Fibroblast of pulmonary artery (primary cell): ENCODE data around the gene SORL1-AS1.
A peak's percentile ranks its signal among the peaks of the same experiment; 100 is the strongest.

ENCODE experiments used
- DNase-seq: peaks from one replicate; pipeline ENCODE4 v3.0.0-alpha.2; 2010; ENCODE audit warnings: low read depth
- H3K4me3 ChIP-seq: replicated peaks from 2 replicates; pipeline ENCODE4 v1.5.1; 2011; ENCODE audit warnings: low read depth, mild to moderate bottlenecking, control low read depth, low read length, moderate library complexity
- TF ChIP-seq, protein P1 (sequence below): IDR thresholded peaks from 2 replicates; pipeline ENCODE4 v1.5.1; 2011; ENCODE audit warnings: mild to moderate bottlenecking, control low read depth, low read length, inconsistent platforms; ENCODE audit errors: missing control alignments

SORL1-AS1 gene

DNA sequence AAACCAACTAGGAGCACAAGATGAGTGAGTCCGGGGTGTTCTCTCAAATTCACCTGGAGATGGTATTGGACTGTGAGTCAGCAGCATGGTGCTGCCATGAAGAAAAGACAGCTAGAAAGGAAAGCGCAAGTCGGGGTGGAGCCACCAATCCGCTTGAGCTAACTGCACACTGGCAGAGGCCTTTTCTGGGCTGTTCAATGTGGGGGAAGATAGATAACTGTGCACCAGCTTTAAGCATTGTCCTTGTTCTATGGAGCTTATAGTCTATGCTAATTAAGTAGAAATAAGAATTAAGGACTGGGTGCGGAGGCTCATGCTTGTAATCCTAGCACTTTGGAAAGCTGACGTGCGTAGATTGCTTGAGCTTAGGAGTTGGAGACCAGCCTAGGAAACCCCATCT, 21.9 kb upstream of the SORL1-AS1 start:
- no peak for DNase-seq
- no peak overlapping the region for H3K4me3 ChIP-seq
- TF ChIP-seq, protein P1, sequence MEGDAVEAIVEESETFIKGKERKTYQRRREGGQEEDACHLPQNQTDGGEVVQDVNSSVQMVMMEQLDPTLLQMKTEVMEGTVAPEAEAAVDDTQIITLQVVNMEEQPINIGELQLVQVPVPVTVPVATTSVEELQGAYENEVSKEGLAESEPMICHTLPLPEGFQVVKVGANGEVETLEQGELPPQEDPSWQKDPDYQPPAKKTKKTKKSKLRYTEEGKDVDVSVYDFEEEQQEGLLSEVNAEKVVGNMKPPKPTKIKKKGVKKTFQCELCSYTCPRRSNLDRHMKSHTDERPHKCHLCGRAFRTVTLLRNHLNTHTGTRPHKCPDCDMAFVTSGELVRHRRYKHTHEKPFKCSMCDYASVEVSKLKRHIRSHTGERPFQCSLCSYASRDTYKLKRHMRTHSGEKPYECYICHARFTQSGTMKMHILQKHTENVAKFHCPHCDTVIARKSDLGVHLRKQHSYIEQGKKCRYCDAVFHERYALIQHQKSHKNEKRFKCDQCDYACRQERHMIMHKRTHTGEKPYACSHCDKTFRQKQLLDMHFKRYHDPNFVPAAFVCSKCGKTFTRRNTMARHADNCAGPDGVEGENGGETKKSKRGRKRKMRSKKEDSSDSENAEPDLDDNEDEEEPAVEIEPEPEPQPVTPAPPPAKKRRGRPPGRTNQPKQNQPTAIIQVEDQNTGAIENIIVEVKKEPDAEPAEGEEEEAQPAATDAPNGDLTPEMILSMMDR, result no peak

DNA sequence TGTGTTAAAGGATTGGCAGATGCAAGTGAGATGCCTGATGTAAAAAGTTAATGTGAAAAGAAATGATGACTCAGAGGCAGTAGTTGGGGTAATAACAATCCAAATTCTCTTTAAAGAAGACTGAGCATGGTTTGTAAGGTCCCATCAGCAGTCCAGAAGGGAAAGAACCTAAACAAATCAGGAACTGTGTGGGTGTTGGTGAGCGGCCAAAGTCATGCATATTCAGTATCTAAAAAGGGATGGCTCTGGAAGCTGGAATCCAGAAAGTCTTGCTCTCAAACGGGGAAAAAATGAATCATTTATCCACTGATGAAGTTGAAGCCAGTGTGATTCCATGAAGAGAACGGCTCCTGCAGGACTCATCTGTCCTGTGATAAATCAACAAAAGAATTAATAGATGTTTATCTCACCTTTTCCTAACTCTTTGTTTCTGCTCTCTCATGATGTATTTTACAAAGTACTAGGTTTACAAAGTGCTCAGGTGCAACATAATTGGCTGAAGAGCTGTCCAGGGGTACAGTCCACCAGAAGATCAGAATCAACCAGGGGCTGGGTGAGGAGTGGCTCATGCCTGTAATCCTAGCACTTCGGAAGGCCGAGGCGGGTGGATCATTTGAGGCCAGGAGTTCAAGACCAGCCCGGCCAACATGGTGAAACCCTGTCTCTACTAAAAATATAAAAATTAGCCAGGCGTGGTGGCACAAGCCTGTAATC, 20.5 kb upstream of the SORL1-AS1 start:
- H3K4me3 ChIP-seq, result no peak overlapping the region
- TF ChIP-seq, protein P1, result no peak
- DNase-seq, result peak; percentile 39

DNA sequence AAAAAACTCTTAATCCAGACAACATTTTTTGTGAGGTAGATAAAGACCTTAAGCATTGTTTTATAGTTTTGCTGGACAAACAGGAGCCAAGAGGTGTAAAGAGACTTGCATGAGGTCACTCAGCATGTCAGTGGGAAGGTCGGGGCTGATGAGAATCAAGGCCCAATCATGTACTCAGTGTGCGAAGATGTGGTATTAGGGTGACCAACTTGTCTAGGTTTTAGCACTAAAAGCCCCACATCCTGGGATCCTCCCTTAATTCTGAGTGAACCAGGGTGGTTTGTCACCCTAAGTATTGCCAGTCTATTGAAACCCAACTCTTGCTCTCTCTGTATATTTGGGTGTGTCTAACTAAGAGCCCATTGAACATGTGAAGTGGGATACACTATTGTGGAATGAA, 19.5 kb upstream of the SORL1-AS1 start:
- no peak overlapping the region for H3K4me3 ChIP-seq
- no peak for DNase-seq
- TF ChIP-seq, protein P1, result no peak

DNA sequence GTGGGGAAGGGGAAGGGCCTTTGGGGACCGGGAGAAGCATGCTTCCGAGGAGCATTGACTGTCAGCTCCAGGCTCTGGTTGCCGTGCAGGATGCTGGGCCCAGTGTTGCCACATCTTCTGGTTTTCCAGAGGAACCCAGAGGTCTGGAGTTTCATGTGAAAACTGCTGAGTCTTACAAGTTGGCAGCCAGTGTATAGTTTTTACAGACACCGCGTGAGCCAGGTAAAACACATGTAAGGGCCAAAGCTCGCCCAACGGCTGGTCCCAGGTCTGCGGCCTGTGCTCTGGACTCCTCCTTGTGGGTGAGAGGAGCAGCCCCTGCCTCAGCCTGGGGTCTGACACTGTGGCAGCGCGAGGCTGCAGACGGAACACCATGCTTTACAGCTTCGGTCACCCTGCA, 18.4 kb upstream of the SORL1-AS1 start:
- DNase-seq, result no peak
- TF ChIP-seq, protein P1, result no peak
- no peak overlapping the region for H3K4me3 ChIP-seq

DNA sequence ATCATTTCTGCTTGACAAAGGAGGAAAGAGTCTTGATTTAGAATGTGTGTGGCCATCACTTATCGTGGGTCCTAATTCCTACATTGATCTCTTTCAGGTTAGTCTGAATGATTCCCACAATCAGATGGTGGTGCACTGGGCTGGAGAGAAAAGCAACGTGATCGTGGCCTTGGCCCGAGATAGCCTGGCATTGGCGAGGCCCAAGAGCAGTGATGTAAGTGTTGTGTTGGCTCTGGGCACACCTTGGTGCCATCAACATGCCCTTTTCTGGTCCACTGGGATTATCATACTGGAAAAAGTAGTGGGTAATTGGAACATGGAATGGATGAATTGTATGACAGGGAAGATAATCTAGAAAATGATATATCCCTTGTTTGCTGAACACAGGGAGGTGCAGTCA, 17.1 kb upstream of the SORL1-AS1 start:
- DNase-seq, result no peak
- TF ChIP-seq, protein P1, result no peak
- no peak overlapping the region for H3K4me3 ChIP-seq

DNA sequence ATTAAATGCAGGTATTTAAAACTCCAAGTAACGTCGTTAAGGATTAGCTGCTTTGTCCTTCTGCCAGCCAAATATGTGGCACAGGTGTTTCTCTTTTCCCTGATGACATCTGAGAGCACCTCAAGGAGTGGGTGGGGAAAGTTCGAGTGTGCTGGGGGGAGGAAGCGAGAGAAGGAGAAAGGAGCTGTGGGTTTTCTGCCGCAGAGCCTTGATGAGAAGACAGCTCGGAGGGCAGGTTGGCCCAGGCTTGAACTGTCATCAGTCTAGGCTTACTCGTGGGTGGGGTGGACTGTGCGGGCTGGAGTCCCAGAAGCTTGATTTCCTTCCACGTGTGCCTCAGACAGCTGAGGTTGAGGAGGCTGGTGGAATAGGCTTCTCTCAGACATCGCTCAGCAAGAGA, 15.2 kb upstream of the SORL1-AS1 start:
- no peak overlapping the region for H3K4me3 ChIP-seq
- TF ChIP-seq, protein P1, result no peak
- DNase-seq, result no peak

DNA sequence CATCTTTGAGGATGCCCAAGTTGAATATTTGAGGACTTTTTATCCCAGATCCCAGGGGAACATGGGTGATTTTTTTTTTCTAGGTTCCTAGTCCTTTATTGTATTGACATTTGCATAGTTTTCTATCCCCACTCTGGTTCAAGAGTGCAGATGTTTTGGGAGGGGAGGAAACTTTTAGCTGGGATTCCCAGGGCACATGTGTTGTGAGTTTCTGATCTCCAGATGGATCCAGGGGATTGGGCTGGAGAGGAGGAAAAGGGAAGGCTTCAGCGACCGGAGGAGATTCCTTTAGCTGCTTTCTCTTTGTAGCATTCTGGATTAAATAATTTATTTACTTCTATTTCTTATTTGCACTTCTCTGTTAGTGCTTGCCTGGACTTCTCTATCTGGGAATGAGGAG, 14.7 kb upstream of the SORL1-AS1 start:
- DNase-seq, result no peak
- no peak overlapping the region for H3K4me3 ChIP-seq
- TF ChIP-seq, protein P1, result no peak
